ENCODE results near the gene STK17A. TPM values are rescaled to one million over a fixed set of nuclear protein-coding genes. Genes with fewer than 3 reads are reported as not detected.
"Not testable (repeated sequence)": the region's sequence is repeated elsewhere in the genome, so short reads cannot be mapped to it uniquely, and the experiment has no call there.

The STK17A gene
- total RNA-seq, 1 donor from 2014 or later, result 26.5 TPM

GRCh38 chr7:43560742-43561330, 22.1 kb upstream of the STK17A start:
- no peak for DNase-seq
- intact Hi-C loops (cut with micrococcal nuclease), result no loop called here
- no peak for ATAC-seq

GRCh38 chr7:43562383-43562782, 20.5 kb upstream of the STK17A start:
- intact Hi-C loops (cut with micrococcal nuclease), result no loop called here
- DNase-seq, result no peak
- ATAC-seq, result no peak

- intact Hi-C loops (cut with micrococcal nuclease), result no loop called here
- ATAC-seq, result no peak
- no peak for DNase-seq
These were observed 17.1 kb upstream of the STK17A start for GRCh38 chr7:43565786-43566185.

- DNase-seq (no peak), ATAC-seq (no peak)
- intact Hi-C loops (cut with micrococcal nuclease), result no loop called here
These were observed 14.4 kb upstream of the STK17A start for GRCh38 chr7:43568529-43568928.

GRCh38 chr7:43569424-43569823, 13.5 kb upstream of the STK17A start:
- DNase-seq, result no peak
- intact Hi-C loops (cut with micrococcal nuclease), result no loop called here
- no peak for ATAC-seq

GRCh38 chr7:43570688-43571365, 12.1 kb upstream of the STK17A start:
- no peak for ATAC-seq
- intact Hi-C loops (cut with micrococcal nuclease), result no loop called here
- no peak for DNase-seq

- ATAC-seq, result peak; percentile 58
- no peak for DNase-seq
- intact Hi-C loops (cut with micrococcal nuclease), result no loop called here
These were observed 10.3 kb upstream of the STK17A start for GRCh38 chr7:43572516-43573049.

GRCh38 chr7:43573832-43574231, 9.1 kb upstream of the STK17A start:
- ATAC-seq, result not testable (repeated sequence)

GRCh38 chr7:43575506-43575905, 7.4 kb upstream of the STK17A start:
- no peak for ATAC-seq
- intact Hi-C loops (cut with micrococcal nuclease), result no loop called here
- DNase-seq, result no peak

More at GRCh38 chr7:43573832-43574231, 9.1 kb upstream of the STK17A start:
- DNase-seq; intact Hi-C loops (cut with micrococcal nuclease): not testable (repeated sequence)

- ATAC-seq, result no peak
- intact Hi-C loops (cut with micrococcal nuclease), result no loop called here
These were observed 6.7 kb upstream of the STK17A start for GRCh38 chr7:43576241-43576640.

GRCh38 chr7:43577485-43577951, 5.4 kb upstream of the STK17A start:
- intact Hi-C loops (cut with micrococcal nuclease), result no loop called here
- ATAC-seq, result no peak

More at GRCh38 chr7:43576241-43576640, 6.7 kb upstream of the STK17A start:
- no peak for DNase-seq

GRCh38 chr7:43583424-43584194, 701 bp downstream of the STK17A start:
- intact Hi-C loops (cut with micrococcal nuclease), result loop anchor here (5.0 kb wide), 1 partner anchor 119 kb away; no protein-coding TSS in a partner anchor
- ATAC-seq, result peak; percentile 79
- DNase-seq, result peak; percentile 92

More at GRCh38 chr7:43577485-43577951, 5.4 kb upstream of the STK17A start:
- no peak for DNase-seq

- peak; percentile 38 for ATAC-seq
- intact Hi-C loops (cut with micrococcal nuclease), result loop anchor here (5.0 kb wide), 1 partner anchor 118 kb away; no protein-coding TSS in a partner anchor
- no peak for DNase-seq
These were observed 1.3 kb downstream of the STK17A start for GRCh38 chr7:43584195-43584586.

- not testable (repeated sequence) for ATAC-seq, DNase-seq
- intact Hi-C loops (cut with micrococcal nuclease), result loop anchor here (5.0 kb wide), 1 partner anchor 118 kb away; no protein-coding TSS in a partner anchor
These were observed 1.8 kb downstream of the STK17A start for GRCh38 chr7:43584733-43585132.

GRCh38 chr7:43585562-43585961, 2.7 kb downstream of the STK17A start:
- DNase-seq (no peak), ATAC-seq (no peak)
- intact Hi-C loops (cut with micrococcal nuclease), result no loop called here

- intact Hi-C loops (cut with micrococcal nuclease), result no loop called here
- DNase-seq, result no peak
- no peak for ATAC-seq
These were observed 3.5 kb downstream of the STK17A start for GRCh38 chr7:43586251-43586900.

GRCh38 chr7:43588477-43589132, 5.7 kb downstream of the STK17A start:
- no peak for DNase-seq
- ATAC-seq, result no peak
- intact Hi-C loops (cut with micrococcal nuclease), result no loop called here

GRCh38 chr7:43589133-43589478, 6.2 kb downstream of the STK17A start:
- ATAC-seq (no peak), DNase-seq (no peak)
- intact Hi-C loops (cut with micrococcal nuclease), result no loop called here

- intact Hi-C loops (cut with micrococcal nuclease), result no loop called here
- DNase-seq (no peak), ATAC-seq (no peak)
These were observed 6.8 kb downstream of the STK17A start for GRCh38 chr7:43589728-43590127.

Measured in left ventricle myocardium superior (tissue), 1 donor.